ENCODE data around the gene PTGIR.
"Not testable (repeated sequence)": the region's sequence is repeated elsewhere in the genome, so short reads cannot be mapped to it uniquely, and the experiment has no call there.

Gene PTGIR

DNA sequence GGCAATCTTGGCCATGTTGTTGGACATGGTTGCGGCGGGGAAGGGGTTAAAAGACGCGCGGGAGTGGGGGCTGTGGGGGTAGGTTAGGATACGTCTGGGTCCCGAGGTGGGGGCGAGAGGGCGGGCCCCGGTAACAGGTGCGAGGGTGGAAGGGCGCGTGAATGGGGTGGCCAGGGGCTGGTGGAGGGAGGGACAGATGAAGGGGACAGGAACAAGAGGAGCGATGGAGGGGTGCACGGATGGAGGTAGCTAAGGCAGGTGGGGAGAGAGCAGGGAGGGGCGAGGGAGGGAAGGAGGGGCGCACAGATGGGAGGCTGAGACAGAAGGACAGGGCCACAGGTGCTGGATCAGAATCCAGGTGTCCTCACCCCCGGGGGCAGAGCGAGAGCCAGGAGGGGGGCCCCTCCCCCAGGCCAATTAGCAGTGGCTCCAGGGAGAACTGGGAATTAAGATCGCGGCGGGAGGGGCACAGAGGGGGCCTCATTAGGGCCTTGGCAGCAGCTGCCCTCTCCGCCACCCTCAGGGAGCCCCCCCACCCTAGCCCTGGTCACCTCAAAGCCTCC lies 9.8 kb upstream of the PTGIR start:
- no peak for FAIRE-seq
- DNase-seq (ENCODE audit: insufficient read length) = no peak
- TF ChIP-seq POLR2AphosphoS5 (IDR thresholded peaks at IDR 0.05; ENCODE audit: low read depth, low read length) (no peak), POLR2A (IDR thresholded peaks at IDR 0.05; ENCODE audit: low read depth, low read length) (no peak), TAF1 (IDR thresholded peaks at IDR 0.05; ENCODE audit: borderline replicate concordance, low read depth, low read length) (no peak)

DNA sequence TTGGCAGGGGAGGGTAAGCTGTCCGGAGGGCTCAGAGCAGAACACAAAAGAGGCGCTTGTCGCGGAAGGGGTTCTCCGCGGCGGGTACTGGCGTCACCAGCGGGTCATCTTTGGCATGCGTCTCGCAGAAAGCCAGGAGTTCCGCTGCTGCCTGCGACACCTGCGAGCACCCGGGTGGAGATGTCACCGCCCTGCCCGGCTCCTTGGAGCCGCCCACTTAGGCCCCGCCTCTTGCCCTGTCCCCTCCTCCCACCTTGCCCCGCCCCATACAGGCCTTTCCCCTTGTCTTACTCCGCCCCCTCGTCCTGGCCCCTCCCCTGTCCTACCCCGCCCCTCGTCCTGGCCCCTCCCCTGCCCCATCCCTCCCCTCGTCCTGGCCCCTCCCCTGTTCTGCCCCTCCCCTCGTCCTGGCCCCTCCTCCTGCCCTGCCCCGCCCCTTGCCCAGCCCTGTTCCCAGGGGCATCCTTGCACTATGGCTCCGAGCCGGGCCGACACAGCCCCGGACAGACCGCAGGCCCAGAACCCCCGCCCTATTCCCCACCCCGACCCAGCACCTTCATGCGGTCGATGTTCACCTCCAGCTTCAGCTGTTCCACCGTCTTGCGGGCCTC lies 9.3 kb upstream of the PTGIR start:
- FAIRE-seq (peak; percentile 99), DNase-seq (ENCODE audit: insufficient read length) (peak; percentile 88)
- TF ChIP-seq POLR2AphosphoS5 (IDR thresholded peaks at IDR 0.05; ENCODE audit: low read depth, low read length) (no peak), POLR2A (IDR thresholded peaks at IDR 0.05; ENCODE audit: low read depth, low read length) (no peak), TAF1 (IDR thresholded peaks at IDR 0.05; ENCODE audit: borderline replicate concordance, low read depth, low read length) (no peak)

DNA sequence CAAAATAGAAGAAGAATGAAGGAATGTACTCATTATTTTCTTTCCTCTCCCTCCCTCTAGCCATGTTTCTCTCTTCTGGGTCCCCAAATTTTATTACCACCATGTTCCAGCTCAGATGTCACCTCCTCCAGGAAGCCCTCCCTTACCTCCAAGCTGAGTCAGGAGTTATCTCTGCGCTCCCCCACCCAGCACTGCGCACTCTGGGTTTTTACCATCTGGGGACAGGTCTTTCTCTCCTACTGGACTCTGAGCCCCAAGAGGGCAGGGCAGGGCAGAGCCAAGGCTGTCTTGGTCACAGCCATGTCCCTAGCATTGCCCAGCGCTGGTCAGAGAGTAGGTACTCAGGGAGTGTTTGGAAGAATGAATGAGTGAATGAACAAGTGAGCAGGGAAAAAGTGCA lies 8.2 kb upstream of the PTGIR start:
- DNase-seq (ENCODE audit: insufficient read length) = no peak

DNA sequence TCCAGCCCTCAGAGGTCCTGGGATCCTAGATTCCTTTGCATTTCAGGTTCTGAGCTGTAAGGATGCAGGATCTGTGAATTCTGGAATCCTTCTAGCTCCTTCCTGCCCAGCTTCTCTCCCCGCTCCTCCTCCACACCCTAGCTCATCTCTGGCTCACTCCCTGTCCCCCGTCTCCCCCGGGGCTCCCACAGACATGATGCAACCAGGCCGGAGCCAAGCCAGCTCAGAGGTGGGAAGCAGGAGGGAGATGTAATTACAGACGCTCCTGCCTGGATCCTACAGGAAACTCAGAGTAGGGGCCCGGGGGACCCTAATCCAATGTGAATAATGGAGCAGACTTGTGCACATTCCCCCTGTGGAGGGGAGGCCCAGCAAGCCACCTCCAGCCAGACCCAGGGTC lies 6.6 kb upstream of the PTGIR start:
- no peak for DNase-seq (ENCODE audit: insufficient read length)
- TF ChIP-seq POLR2AphosphoS5 (IDR thresholded peaks at IDR 0.05; ENCODE audit: low read depth, low read length) (no peak), POLR2A (IDR thresholded peaks at IDR 0.05; ENCODE audit: low read depth, low read length) (no peak), TAF1 (IDR thresholded peaks at IDR 0.05; ENCODE audit: borderline replicate concordance, low read depth, low read length) (no peak)
- no peak for FAIRE-seq

More for the DNA sequence above, 8.2 kb upstream of the PTGIR start:
- FAIRE-seq = no peak
- TF ChIP-seq TAF1 (IDR thresholded peaks at IDR 0.05; ENCODE audit: borderline replicate concordance, low read depth, low read length) = no peak
- TF ChIP-seq POLR2A (IDR thresholded peaks at IDR 0.05; ENCODE audit: low read depth, low read length) = no peak
- TF ChIP-seq POLR2AphosphoS5 (IDR thresholded peaks at IDR 0.05; ENCODE audit: low read depth, low read length) = no peak

DNA sequence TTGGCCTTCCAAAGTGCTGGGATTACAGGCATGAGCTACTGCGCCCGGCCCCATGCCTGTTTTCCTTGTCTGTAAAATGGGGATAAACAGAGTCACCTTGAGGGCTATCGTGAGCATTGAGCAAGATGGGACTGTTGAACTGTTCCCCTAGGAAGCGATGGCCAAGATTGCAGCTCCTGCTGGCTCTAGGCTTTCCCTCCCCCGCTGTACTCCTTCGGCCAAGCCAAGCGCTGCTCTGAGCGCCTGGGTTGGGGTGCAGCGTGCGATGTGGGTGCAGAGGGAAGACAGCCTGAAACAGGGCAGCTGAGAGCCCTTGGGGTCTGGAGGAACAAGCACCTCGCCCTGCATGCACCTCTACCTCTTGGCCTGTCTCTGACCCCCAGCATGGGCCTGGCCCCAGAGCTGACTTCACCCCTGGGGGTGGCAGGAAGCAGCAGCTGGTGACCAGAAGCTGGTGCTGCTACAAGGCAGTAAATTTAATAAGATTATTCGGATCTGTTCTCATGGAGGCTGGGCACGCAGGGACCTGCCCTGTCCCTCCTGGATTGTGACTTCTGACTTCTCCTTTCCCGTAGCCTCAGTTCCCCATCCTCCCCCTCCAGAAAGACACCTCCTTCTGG lies 5.8 kb upstream of the PTGIR start:
- TF ChIP-seq POLR2AphosphoS5 (IDR thresholded peaks at IDR 0.05; ENCODE audit: low read depth, low read length) = no peak
- no peak for TF ChIP-seq TAF1 (IDR thresholded peaks at IDR 0.05; ENCODE audit: borderline replicate concordance, low read depth, low read length)
- no peak for TF ChIP-seq POLR2A (IDR thresholded peaks at IDR 0.05; ENCODE audit: low read depth, low read length)
- DNase-seq (ENCODE audit: insufficient read length) (no peak), FAIRE-seq (no peak)

DNA sequence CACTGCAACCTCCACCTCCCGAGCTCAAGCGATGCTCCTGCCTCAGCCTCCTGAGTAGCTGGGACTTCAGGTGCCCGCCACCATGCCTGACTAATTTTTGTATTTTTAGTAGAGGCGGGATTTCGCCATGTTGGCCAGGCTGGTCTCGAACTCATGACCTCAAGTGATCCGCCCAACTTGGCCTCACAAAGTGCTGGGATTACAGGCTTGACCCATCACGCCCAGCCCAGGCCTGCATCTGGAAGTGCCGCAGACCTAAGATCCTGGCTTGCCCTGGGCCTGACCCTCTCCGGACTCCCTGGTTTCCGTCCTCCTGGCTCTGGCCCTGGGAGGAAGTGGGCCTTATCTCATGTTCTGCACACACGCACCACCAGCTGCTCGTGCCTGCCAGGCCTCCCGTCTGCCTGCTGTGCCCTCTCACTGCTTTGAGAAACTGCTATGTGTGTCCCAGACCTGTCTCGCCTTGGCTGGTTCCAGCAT lies 4.7 kb upstream of the PTGIR start:
- DNase-seq (ENCODE audit: insufficient read length) (no peak), FAIRE-seq (no peak)
- TF ChIP-seq POLR2AphosphoS5 (IDR thresholded peaks at IDR 0.05; ENCODE audit: low read depth, low read length) = no peak
- no peak for TF ChIP-seq POLR2A (IDR thresholded peaks at IDR 0.05; ENCODE audit: low read depth, low read length)
- TF ChIP-seq TAF1 (IDR thresholded peaks at IDR 0.05; ENCODE audit: borderline replicate concordance, low read depth, low read length) = no peak

DNA sequence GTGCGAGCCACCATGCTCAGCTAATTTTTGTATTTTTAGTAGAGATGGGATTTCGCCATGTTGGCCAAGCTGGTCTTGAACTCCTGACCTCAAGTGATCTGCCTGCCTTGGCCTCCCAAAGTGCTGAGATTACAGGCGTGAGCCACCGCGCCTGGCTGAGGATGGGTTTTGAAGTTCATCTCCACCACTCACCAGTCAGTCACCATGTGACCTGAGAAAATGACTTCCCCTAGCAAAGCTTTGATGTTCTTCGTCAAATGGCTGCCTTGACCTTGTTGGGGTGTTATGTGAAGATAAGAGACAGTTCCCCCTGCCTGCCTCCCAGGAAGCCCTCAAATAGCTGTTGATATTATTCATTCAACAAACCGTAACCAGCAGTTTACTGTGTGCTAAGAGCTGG lies 4.1 kb upstream of the PTGIR start:
- FAIRE-seq = not testable (repeated sequence)

DNA sequence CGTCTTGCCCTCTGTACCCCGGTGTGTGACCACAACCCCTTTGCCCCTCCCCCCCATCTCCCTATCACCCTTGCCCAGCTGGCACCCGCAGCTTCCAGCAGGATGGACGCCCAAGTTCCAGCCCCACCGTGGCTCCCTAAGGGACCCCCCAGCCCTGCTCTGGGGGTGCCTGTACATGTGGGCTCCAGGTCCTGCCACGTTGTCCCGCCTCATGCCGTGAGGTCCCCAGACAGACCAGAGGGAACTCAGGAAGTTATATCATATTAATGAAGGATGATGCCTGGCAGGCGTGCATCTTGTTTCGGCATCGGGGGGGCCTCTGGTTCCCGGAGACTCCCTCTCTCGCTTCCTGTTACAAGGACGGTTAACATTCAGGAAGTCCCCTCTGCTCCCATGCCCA lies 1.6 kb upstream of the PTGIR start:
- TF ChIP-seq TAF1 (IDR thresholded peaks at IDR 0.05; ENCODE audit: borderline replicate concordance, low read depth, low read length) = no peak
- TF ChIP-seq POLR2A (IDR thresholded peaks at IDR 0.05; ENCODE audit: low read depth, low read length) = no peak
- TF ChIP-seq POLR2AphosphoS5 (IDR thresholded peaks at IDR 0.05; ENCODE audit: low read depth, low read length) = no peak
- FAIRE-seq (no peak), DNase-seq (ENCODE audit: insufficient read length) (no peak)

More for the DNA sequence above, 4.1 kb upstream of the PTGIR start:
- DNase-seq (ENCODE audit: insufficient read length) = not testable (repeated sequence)

DNA sequence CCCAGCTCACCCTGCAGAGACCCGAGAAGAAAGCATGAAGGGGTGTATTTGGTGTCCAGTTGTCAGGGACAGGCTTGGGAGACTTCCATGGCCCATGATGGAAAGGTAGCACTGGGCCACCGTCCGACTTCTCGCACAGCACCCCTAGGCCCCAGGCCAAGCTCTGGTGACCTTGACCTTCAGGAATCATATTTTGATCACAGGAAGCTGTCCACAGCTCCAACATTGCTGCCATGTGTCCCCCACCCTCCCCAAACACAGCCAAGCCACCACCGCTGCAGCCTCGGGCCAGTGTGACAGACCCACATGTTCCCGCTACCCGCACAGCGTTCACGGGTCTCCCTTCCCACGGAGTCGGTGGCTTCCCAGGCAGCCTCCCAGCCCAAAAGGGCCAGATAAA lies 842 bp upstream of the PTGIR start:
- FAIRE-seq (no peak), DNase-seq (ENCODE audit: insufficient read length) (no peak)
- no peak for TF ChIP-seq POLR2AphosphoS5 (IDR thresholded peaks at IDR 0.05; ENCODE audit: low read depth, low read length)
- TF ChIP-seq TAF1 (IDR thresholded peaks at IDR 0.05; ENCODE audit: borderline replicate concordance, low read depth, low read length) = no peak
- TF ChIP-seq POLR2A (IDR thresholded peaks at IDR 0.05; ENCODE audit: low read depth, low read length) = no peak

DNA sequence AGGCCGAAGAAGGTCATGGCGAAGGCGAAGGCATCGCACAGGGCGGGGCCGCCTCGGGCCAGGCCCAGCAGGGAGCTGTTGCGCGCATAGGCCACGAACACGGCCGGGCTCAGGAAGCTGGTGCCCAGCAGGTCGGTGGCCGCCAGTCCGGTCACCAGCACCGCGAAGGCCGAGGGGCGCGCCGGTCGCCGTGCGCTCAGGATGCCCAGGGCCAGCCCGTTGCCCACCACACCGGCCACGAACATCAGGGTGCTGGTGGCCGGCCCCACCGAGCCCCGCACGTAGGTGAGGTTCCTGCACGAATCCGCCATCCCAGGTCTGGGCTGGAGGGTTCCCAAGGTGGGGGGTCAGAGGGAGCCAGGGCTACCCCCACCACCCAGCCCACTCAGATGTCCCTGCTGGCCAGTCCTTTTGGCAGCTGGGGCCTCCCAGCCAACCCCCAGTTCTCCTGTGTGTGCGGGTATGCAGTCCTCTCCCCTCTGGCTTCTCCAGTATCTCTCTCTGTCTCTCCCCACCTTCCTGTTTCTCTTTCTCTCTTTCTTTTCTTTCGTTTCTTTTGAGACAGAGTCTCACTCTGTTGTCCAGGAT lies 880 bp downstream of the PTGIR start:
- DNase-seq (ENCODE audit: insufficient read length) = no peak
- no peak for TF ChIP-seq POLR2A (IDR thresholded peaks at IDR 0.05; ENCODE audit: low read depth, low read length)
- no peak for TF ChIP-seq POLR2AphosphoS5 (IDR thresholded peaks at IDR 0.05; ENCODE audit: low read depth, low read length)
- no peak for TF ChIP-seq TAF1 (IDR thresholded peaks at IDR 0.05; ENCODE audit: borderline replicate concordance, low read depth, low read length)
- FAIRE-seq = peak; percentile 30

DNA sequence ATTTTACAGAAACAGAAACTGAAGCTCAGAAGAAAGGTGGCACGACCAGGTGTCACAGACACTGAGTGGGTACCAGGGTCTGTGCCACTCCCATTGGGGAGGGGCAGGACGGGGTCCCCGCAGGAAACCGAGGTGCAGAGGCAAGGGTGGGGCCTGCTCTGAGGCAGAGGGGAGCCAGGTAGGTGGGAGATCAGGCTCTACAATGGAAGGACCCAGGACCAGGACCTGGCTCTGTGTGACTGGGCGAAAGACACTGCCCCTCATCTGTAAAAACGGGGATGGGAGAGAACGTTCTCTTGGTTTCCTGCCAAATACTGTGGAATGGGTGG lies 2.8 kb downstream of the PTGIR start:
- no peak for DNase-seq (ENCODE audit: insufficient read length)
- TF ChIP-seq POLR2A (IDR thresholded peaks at IDR 0.05; ENCODE audit: low read depth, low read length) = no peak
- no peak for TF ChIP-seq TAF1 (IDR thresholded peaks at IDR 0.05; ENCODE audit: borderline replicate concordance, low read depth, low read length)
- no peak for TF ChIP-seq POLR2AphosphoS5 (IDR thresholded peaks at IDR 0.05; ENCODE audit: low read depth, low read length)
- no peak for FAIRE-seq
